ENCODE data around the gene KRT14.

The KRT14 gene

DNA sequence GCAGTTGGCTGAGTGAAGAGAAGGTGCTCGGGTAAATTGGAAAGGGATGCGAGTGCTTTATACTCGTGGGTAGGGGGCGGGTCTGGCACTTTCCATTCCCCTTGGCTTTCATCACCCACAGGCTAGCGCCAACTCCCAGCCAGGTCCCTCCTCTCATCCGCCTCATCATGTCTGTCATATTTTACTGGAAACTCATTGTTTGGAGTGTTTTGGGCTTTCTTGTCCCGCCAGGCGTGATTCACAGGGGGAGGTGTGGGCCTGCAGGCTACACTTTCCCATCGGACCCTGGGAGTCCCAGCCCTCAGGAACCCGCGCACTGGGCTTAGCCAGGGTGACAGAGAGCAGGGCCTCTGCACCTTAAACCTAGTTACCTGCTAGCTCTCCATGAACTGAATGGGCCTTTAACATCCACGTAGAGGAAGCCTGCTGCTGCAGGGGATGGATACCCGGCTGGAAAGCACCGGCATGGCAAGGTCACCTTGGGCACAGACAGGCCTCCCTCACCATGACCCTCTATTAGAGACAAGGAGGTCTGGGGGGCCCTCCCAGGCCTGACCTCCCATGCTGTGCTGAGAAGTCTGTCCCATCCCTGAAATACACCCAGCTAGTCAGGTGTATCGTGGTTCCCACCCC is at the start of gene KRT14:
TSS of gene KRT14 (minus strand) at position 33 of the 633 bp plus-strand sequence. CDS start 61 bp downstream, outside the sequence.
- Histone ChIP-seq H3K36me3 (ENCODE audit: control insufficient read depth, insufficient read depth, low read length, severe bottlenecking) (no peaks in the 10 kb centered on the region), H3K27me3 (replicated peaks; ENCODE audit: control insufficient read depth, insufficient read depth, low read length) (peaks cover 22% of the 10 kb centered on the region), H3K4me1 (ENCODE audit: control insufficient read depth, insufficient read depth, low read length) (peaks cover 10% of the 10 kb centered on the region), H3K9ac (ENCODE audit: low read length) (no peak within 1 kb of the TSS), H3K9me3 (ENCODE audit: control insufficient read depth, low read length) (peaks cover 3% of the 10 kb centered on the region), H3K4me3 (ENCODE audit: low read length) (no peak within 1 kb of the TSS)
- DNase-seq (ENCODE audit: low read depth) = no peak

DNA sequence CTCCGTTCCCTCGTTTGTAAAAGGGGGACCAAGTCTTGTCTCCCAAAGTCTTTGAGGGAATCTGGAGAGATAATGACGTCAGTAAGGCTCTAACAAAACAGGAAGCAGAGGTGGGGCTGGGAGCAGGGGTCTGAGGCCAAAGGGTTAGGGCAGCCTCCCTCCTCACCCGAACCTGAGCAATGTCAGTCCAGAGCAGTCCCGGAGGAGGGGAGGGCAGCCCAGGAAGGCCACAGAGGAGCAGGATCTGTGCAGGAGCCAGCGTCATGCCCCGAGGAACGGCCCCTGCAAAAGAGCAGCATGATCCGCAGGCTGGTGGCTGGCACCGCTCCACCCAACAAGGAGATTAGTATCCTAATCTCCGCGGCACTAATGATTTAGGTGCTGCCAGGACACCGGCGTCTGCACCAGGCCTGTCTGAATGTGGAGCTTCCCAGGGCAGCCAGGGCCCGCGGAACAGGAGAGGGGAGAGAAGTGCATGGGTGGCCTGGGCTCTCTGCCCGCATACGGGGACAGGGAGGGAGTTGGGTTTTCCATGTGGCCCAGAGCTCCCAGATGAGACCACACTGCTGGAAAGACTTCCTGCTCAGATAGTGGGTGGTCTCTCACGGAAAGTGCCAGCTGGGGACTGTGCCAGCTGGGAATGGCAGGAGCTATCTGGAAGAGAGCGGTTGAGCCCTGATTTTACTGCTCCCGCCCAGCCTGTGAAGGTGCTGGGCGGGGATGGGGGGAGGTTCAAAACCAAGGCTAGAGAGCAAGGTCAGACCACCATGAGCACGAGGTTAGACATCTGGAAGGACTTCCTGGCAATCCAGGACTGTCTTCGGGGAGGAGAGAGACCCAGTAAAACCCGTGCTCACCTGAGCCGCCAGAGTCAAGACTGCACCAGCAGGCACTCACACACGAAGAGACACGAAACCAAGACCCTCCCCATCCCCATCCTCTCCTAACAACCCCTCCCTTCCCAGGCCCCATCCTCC is 48.7 kb upstream of the KRT14 start:
- DNase-seq (ENCODE audit: low read depth) = no peak
- peaks cover 7% of the 10 kb centered on the region for H3K27me3 ChIP-seq (replicated peaks; ENCODE audit: control insufficient read depth, insufficient read depth, low read length)
- H3K9ac ChIP-seq (ENCODE audit: low read length) = no peak overlapping the region
- H3K4me1 ChIP-seq (ENCODE audit: control insufficient read depth, insufficient read depth, low read length) = no peaks in the 10 kb centered on the region
- H3K4me3 ChIP-seq (ENCODE audit: low read length) = no peak overlapping the region
- H3K9me3 ChIP-seq (ENCODE audit: control insufficient read depth, low read length) = no peaks in the 10 kb centered on the region
- no peaks in the 10 kb centered on the region for H3K36me3 ChIP-seq (ENCODE audit: control insufficient read depth, insufficient read depth, low read length, severe bottlenecking)

DNA sequence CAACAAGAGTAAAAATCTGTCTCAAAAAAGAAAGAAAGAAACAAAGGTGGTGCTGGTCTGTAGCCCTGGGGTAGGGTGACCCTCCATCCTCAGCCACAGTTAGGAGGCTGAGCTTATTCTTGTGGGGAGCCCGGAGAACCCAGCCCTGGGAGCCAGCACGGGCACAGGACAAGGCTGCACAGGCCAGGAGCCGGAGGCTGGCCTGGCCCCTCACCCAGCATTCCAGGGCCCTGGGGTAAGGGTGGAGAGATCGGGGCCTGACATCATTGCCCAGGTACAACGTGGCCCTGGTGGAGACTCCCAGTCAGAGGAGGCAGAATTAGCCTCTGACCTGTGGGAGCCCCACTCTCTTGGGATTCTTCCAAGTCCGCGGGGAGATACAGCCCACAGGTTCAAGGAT is 47.9 kb upstream of the KRT14 start:
- DNase-seq (ENCODE audit: low read depth) = no peak
- H3K27me3 ChIP-seq (replicated peaks; ENCODE audit: control insufficient read depth, insufficient read depth, low read length) = peaks cover 7% of the 10 kb centered on the region

DNA sequence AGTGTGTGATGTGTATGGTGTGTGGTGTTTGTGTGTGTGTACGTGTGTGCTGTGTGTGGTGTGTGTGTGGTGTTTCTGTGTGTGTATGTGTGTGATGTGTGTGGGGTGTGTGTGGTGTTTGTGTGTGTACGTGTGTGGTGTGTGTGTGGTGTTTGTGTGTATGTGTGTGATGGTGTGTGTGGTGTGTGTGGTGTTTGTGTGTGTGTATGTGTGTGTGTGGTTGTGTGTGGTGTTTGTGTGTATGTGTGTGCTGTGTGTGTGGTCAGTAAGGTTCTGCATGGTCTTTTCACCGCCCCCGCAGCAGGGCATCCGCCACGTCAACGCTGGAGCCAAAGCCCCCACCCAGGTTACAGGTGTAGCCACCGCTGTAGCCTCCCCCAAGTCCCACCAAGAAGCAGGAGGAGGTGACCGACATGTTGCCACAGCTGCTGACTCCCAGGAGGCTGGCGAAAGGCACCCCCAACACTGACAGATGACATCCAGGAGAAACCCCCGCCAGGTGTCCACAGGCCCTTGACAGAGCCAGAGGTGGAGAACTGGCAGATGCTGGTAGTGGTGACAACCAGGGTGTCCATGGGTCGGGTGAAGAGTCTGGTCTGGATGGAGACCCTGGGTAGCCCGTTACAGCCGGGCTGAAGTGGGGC is 47.0 kb upstream of the KRT14 start:
- no peak overlapping the region for H3K4me3 ChIP-seq (ENCODE audit: low read length)
- no peak for DNase-seq (ENCODE audit: low read depth)
- H3K9me3 ChIP-seq (ENCODE audit: control insufficient read depth, low read length) = no peaks in the 10 kb centered on the region
- H3K27me3 ChIP-seq (replicated peaks; ENCODE audit: control insufficient read depth, insufficient read depth, low read length) = peaks cover 10% of the 10 kb centered on the region
- no peak overlapping the region for H3K9ac ChIP-seq (ENCODE audit: low read length)
- no peaks in the 10 kb centered on the region for H3K4me1 ChIP-seq (ENCODE audit: control insufficient read depth, insufficient read depth, low read length)
- H3K36me3 ChIP-seq (ENCODE audit: control insufficient read depth, insufficient read depth, low read length, severe bottlenecking) = no peaks in the 10 kb centered on the region

More for the DNA sequence above, 47.9 kb upstream of the KRT14 start:
- Histone ChIP-seq H3K9ac (ENCODE audit: low read length) (no peak overlapping the region), H3K4me1 (ENCODE audit: control insufficient read depth, insufficient read depth, low read length) (no peaks in the 10 kb centered on the region), H3K36me3 (ENCODE audit: control insufficient read depth, insufficient read depth, low read length, severe bottlenecking) (no peaks in the 10 kb centered on the region), H3K9me3 (ENCODE audit: control insufficient read depth, low read length) (no peaks in the 10 kb centered on the region), H3K4me3 (ENCODE audit: low read length) (no peak overlapping the region)

DNA sequence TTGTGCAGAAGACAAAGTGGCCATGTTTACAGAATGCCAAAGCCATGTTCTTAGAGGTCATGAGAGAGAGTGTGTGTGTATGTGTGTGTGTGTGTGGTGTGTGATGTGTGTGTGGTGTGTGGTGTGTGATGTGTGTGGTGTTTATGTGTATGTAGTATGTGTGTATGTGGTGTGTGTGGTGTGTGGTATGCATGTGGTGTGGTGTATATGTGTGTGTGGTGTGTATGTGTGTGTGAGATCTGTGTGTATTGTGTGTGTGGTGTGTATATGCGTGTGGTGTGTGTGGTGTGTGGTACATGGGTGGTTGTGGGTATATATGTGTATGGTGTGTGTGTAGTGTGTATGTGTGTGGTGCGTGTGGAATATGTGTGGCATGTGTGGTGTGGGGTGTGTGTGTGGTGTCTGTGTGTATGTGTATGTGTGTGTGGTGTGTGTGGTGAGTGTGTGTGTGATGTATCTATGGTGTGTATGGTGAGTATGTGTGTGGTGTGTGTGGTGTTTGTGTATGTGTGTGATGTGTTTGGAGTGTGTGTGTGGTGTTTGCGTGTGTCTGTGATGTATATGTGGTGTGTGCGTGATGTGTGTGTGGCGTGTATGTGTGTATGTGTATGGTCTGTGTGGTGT is 45.9 kb upstream of the KRT14 start:
- Histone ChIP-seq H3K4me1 (ENCODE audit: control insufficient read depth, insufficient read depth, low read length) (no peaks in the 10 kb centered on the region), H3K9ac (ENCODE audit: low read length) (no peak overlapping the region), H3K9me3 (ENCODE audit: control insufficient read depth, low read length) (no peaks in the 10 kb centered on the region), H3K36me3 (ENCODE audit: control insufficient read depth, insufficient read depth, low read length, severe bottlenecking) (no peaks in the 10 kb centered on the region), H3K27me3 (replicated peaks; ENCODE audit: control insufficient read depth, insufficient read depth, low read length) (peaks cover 20% of the 10 kb centered on the region), H3K4me3 (ENCODE audit: low read length) (no peak overlapping the region)
- DNase-seq (ENCODE audit: low read depth) = no peak

DNA sequence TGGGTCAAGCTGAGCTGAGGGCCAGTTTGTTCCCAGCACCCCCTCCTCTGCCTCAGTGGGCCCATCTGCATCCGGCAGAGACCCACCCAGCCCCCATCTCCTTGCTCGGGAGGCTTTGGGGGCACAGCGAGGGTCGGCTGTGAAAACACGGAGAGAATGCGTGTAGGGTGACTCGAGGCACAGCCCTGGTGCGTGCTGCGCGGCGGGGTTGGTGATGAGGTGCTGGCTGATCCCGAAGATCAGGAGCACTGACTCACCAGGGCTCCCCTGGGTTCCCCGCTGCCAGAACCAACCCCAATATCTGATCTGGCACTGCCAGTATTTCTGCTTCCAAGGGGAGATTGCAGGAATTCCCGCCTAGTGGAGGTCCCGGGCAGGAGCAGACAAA is 45.2 kb upstream of the KRT14 start:
- Histone ChIP-seq H3K9ac (ENCODE audit: low read length) (no peak overlapping the region), H3K4me3 (ENCODE audit: low read length) (no peak overlapping the region), H3K4me1 (ENCODE audit: control insufficient read depth, insufficient read depth, low read length) (no peaks in the 10 kb centered on the region), H3K27me3 (replicated peaks; ENCODE audit: control insufficient read depth, insufficient read depth, low read length) (peaks cover 22% of the 10 kb centered on the region), H3K36me3 (ENCODE audit: control insufficient read depth, insufficient read depth, low read length, severe bottlenecking) (no peaks in the 10 kb centered on the region), H3K9me3 (ENCODE audit: control insufficient read depth, low read length) (no peaks in the 10 kb centered on the region)
- no peak for DNase-seq (ENCODE audit: low read depth)

DNA sequence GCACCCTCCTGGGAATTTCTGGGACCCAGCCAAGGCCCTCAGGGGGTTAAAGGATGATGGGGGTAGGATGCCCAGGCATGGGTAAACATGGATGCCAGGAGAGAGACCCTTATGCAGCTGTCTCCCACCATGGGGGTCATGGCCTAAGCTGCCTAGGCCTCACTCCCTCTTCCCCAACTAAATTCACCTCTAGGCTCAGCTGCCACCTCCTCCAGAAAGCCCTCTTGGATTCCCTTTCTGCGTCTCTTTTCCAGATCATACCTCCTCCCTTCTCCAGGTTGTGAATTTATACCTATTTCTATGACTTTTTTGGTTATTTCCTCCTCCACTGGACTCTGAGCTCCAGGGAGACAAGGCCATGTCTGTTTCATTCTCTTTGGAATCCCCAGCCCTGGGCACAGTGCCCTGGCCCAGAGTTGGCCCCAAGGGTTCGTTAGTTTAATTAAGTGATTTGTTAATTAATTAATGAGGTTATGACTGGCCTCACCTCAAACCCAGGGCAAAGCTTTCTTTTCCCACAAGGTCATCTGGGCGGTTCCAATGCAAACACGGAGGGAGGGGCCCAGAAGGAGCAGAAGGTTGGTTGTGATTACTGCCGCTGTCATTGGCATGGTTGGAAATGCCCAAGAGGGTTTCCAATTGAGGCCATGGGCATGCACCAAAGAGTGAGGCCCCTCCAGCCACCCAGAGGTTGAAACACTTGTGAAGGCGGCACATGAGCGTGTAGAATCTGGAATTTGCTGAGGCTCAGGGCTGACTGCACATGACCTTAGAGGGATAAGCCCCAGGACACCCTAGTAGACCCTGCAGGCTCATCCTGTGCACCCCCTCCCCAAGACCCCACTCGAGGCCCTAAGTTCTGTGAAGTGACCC is 44.6 kb upstream of the KRT14 start:
- H3K9ac ChIP-seq (ENCODE audit: low read length) = no peak overlapping the region
- peaks cover 19% of the 10 kb centered on the region for H3K27me3 ChIP-seq (replicated peaks; ENCODE audit: control insufficient read depth, insufficient read depth, low read length)
- no peaks in the 10 kb centered on the region for H3K36me3 ChIP-seq (ENCODE audit: control insufficient read depth, insufficient read depth, low read length, severe bottlenecking)
- H3K4me3 ChIP-seq (ENCODE audit: low read length) = no peak overlapping the region
- no peaks in the 10 kb centered on the region for H3K9me3 ChIP-seq (ENCODE audit: control insufficient read depth, low read length)
- DNase-seq (ENCODE audit: low read depth) = no peak
- no peaks in the 10 kb centered on the region for H3K4me1 ChIP-seq (ENCODE audit: control insufficient read depth, insufficient read depth, low read length)

DNA sequence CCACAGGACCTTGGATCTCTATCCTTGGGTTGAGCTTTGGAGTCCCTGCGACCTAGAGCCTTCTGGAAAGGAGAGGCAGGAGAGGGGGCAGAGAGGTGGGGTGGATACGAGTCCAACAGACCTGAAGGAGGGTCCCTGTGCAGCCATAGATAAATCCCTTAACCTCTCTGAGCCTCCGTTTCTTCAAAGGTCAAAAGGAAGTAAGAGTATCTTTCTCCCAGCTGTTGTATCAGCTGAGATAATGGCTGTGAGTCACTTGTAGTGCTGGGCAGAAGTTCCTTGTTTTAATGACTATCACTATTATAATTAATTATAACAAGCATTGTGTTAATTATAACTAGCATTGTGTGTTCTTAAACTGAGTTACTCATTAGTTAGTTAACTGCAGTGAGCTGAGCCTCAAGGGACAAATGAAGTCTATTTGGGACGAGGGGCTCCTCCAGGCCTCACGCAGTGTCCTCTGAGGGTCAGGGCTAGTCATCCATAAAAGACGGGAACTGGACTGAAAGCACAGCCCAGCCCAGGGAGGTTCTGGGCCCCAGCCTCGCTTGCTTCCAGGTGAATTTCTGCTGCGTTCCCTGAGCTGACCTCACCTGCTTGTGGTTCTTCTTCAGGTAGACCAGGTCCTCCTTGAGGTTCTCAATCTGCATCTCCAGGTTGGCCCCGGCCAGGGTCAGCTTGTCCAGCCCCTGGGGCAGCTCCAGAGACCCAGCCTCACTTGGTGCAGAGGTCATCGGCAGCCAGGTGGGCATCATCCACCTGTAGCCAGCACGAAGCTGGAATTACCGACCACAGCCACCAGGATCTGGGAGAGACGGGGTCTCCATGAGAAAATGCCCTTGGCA is 43.4 kb upstream of the KRT14 start:
- DNase-seq (ENCODE audit: low read depth) = no peak
- Histone ChIP-seq H3K27me3 (replicated peaks; ENCODE audit: control insufficient read depth, insufficient read depth, low read length) (peaks cover 19% of the 10 kb centered on the region), H3K9ac (ENCODE audit: low read length) (no peak overlapping the region), H3K36me3 (ENCODE audit: control insufficient read depth, insufficient read depth, low read length, severe bottlenecking) (no peaks in the 10 kb centered on the region), H3K9me3 (ENCODE audit: control insufficient read depth, low read length) (no peaks in the 10 kb centered on the region), H3K4me1 (ENCODE audit: control insufficient read depth, insufficient read depth, low read length) (no peaks in the 10 kb centered on the region), H3K4me3 (ENCODE audit: low read length) (no peak overlapping the region)

DNA sequence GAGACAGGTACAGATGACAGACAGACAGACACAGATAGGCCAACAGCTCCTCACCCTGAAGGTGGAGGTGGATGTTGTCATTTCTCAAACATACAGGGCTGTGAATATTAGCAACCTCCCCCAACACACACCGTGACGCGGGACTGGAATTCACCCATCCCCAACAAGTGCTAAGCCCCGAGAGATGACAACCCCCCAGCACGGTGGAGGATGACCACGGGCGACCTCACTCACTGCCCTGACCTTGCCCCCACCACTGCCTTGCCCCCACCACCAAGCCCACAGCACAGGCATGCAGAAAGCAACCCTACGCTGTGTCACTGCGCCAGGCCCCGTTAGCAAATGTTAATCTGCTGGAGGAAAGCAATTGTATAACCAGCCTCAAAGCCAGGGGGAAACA is 42.6 kb upstream of the KRT14 start:
- Histone ChIP-seq H3K9ac (ENCODE audit: low read length) (no peak overlapping the region), H3K4me1 (ENCODE audit: control insufficient read depth, insufficient read depth, low read length) (no peaks in the 10 kb centered on the region), H3K36me3 (ENCODE audit: control insufficient read depth, insufficient read depth, low read length, severe bottlenecking) (no peaks in the 10 kb centered on the region), H3K4me3 (ENCODE audit: low read length) (no peak overlapping the region), H3K9me3 (ENCODE audit: control insufficient read depth, low read length) (no peaks in the 10 kb centered on the region), H3K27me3 (replicated peaks; ENCODE audit: control insufficient read depth, insufficient read depth, low read length) (peaks cover 18% of the 10 kb centered on the region)
- no peak for DNase-seq (ENCODE audit: low read depth)

Data from adipocyte (in vitro differentiated cells).